Ovary (tissue), 9 donors: ENCODE data around the gene IRF9. TPM values are rescaled to one million over a fixed set of nuclear protein-coding genes. Genes with fewer than 3 reads are reported as not detected.
A peak's percentile ranks its signal among the peaks of the same experiment; 100 is the strongest.

ENCODE experiments used
- DNase-seq, 5 donors: peaks; one replicate each; pipeline ENCODE4 v3.0.0-alpha.2; 2019 to 2020
- H3K27ac ChIP-seq, 2 donors: fragments of 200-600 bp; one replicate each; pipeline versions ENCODE4 v1.5.1 to v1.8.0; 2019 to 2022
- H3K27me3 ChIP-seq: fragments of 200-600 bp; one replicate; pipeline ENCODE4 v1.8.0; 2022
- H3K36me3 ChIP-seq: fragments of 200-600 bp; sonication (generic); one replicate; pipeline ENCODE4 v1.5.1; 2019
- H3K4me1 ChIP-seq: one replicate; pipeline ENCODE4 v1.8.1; 2013; ENCODE audit warnings: mild to moderate bottlenecking, moderate library complexity; ENCODE audit not compliant: insufficient read depth
- H3K4me3 ChIP-seq: fragments of 200-600 bp; sonication (generic); one replicate; pipeline ENCODE4 v1.5.1; 2017
- H3K9me3 ChIP-seq, 2 donors: fragments of 200-600 bp in 1 of 2; sonication (generic) in 1 of 2; one replicate each; pipeline versions ENCODE4 v1.5.1 to v1.8.1; 2013 to 2019; ENCODE audit warnings: mild to moderate bottlenecking in 1 of 2, moderate library complexity in 1 of 2
- CTCF ChIP-seq, 3 donors: fragments of 450-650 bp in 2 of 3; fragments of 200-600 bp in 1 of 3; IDR thresholded peaks; one replicate each; pipeline versions ENCODE4 v1.5.1 to v1.8.0; 2016 to 2022; ENCODE audit warnings: antibody characterized with exemption in 3 of 3, mild to moderate bottlenecking in 1 of 3
- EP300 ChIP-seq: sonication (generic); formaldehyde crosslinking; IDR thresholded peaks from one replicate; pipeline ENCODE4 v1.6.1; 2017; ENCODE audit warnings: antibody characterized with exemption
- POLR2A ChIP-seq: fragments of 450-650 bp; IDR thresholded peaks from one replicate; pipeline ENCODE4 v1.6.1; 2017; ENCODE audit warnings: antibody characterized with exemption, mild to moderate bottlenecking, moderate library complexity
- WGBS, 3 donors: extraction: QIAGEN DNeasy Blood & Tissue Kit in 1 of 3; methylation state at CpG; one replicate each; pipeline versions ENCODE4 v1.1.5 to v1.1.7; 2013 to 2017; 5-methylcytosine and 5-hydroxymethylcytosine counted together
- intact Hi-C, 4 donors: fragments of 100-400 bp; cut with DNase I; formaldehyde crosslinking; loops; one replicate each; pipeline versions ENCODE4 v1.11.0 to v1.15.1; 2022 to 2023
- polyA plus RNA-seq, 2 donors: library from polyadenylated mRNA; stranded (reverse); fragments of 200-250 nt in 1 of 2; fragments of 350-450 nt in 1 of 2; fragmentation: Illumina TruSeq in 1 of 2; extraction: RNeasy Lipid Tissue Mini Kit (QIAGEN cat#74804) in 1 of 2; gene quantifications; one replicate each; pipeline ENCODE4 v1.2.3, GENCODE V29; 2013 to 2014
- total RNA-seq, 7 donors: library from RNA; depleted of rRNA in 2 of 7; stranded (reverse); fragments of >200 nt in 2 of 7; fragmentation: NEBNext Ultra II Directional in 3 of 7; extraction: Animal tissue kit (Norgen Biotek cat#: 25700) in 3 of 7; gene quantifications; one replicate each; pipeline versions ENCODE4 v1.1.0 to v1.2.4, GENCODE V29; 2016 to 2023
- donor health status: DM: no; HTN: no; CAD: no; lungs with moderate emphysema.
- donor health status: DM: no; HTN: no; CAD: no.
- donor health status: Bipolar disorder and iron deficiency.
- donor health status: DM: yes; HTN: yes; CAD: no.
- donor health status: DM: no; HTN: no; CAD: no.
- donor health status: DM: yes; HTN: yes; CAD: no.

IRF9 gene
- total and polyA plus RNA-seq, 9 donors, result 31.6 to 212 (median 80.4) TPM

- peaks cover 4% of the 10 kb centered on the region for H3K4me1 ChIP-seq
- H3K9me3 ChIP-seq, result no peaks in the 10 kb centered on the region
- TF ChIP-seq CTCF (IDR thresholded peaks at IDR 0.05), result no peak
- TF ChIP-seq EP300, result no peak
- no peak for TF ChIP-seq POLR2A
- H3K36me3 ChIP-seq, result no peaks in the 10 kb centered on the region
- H3K4me3 ChIP-seq, result peak overlapping the region; percentile 97
- H3K27ac ChIP-seq, result peak overlapping the region; percentile 80 to 99
- 41 to 51% (median 45%) methylated on average over 8 of the region's 8 CpGs for WGBS, 3 donors
- no peaks in the 10 kb centered on the region for H3K27me3 ChIP-seq
- intact Hi-C loops, result no loop called here
- DNase-seq, result no peak
Observed at GRCh38 chr14:24194873-24195185, 33.8 kb downstream of the IRF9 start.

GRCh38 chr14:24195186-24196070 is 34.4 kb downstream of the IRF9 start, which contains the start of gene TM9SF1:
Gene TM9SF1 (minus strand): TSS chr14:24195441. CDS start chr14:24195019, 422 bp downstream.
- H3K4me1 ChIP-seq, result peaks cover 4% of the 10 kb centered on the region
- no peaks in the 10 kb centered on the region for H3K9me3 ChIP-seq
- 0 to 1% (median 1%) methylated on average over 51 to 89 of the region's 89 CpGs for WGBS, 3 donors
- H3K27me3 ChIP-seq, result no peaks in the 10 kb centered on the region
- peak; percentile 86 to 94 (median 89) for DNase-seq
- TF ChIP-seq CTCF (IDR thresholded peaks at IDR 0.05) (peak in 1 of 3 donors; percentile 10), POLR2A (peak; percentile 69), EP300 (no peak)
- intact Hi-C loops, result no loop called here
- H3K27ac ChIP-seq, result peak within 1 kb of the TSS; percentile 80 to 99
- no peaks in the 10 kb centered on the region for H3K36me3 ChIP-seq
- H3K4me3 ChIP-seq, result peak within 1 kb of the TSS; percentile 97

GRCh38 chr14:24196071-24197055 is 35.3 kb downstream of the IRF9 start:
- Histone ChIP-seq H3K9me3 (no peaks in the 10 kb centered on the region), H3K4me1 (peaks cover 4% of the 10 kb centered on the region), H3K27ac (peak overlapping the region; percentile 80 to 99), H3K27me3 (no peaks in the 10 kb centered on the region), H3K4me3 (peak overlapping the region; percentile 97), H3K36me3 (no peaks in the 10 kb centered on the region)
- TF ChIP-seq CTCF (IDR thresholded peaks at IDR 0.05), result no peak
- TF ChIP-seq POLR2A, result no peak
- no peak for TF ChIP-seq EP300
- WGBS, 3 donors, result 32 to 35% (median 32%) methylated on average over 33 of the region's 33 CpGs
- intact Hi-C loops, result no loop called here
- DNase-seq, result peak in 1 of 5 donors; percentile 36

- intact Hi-C loops, result no loop called here
- no peak for TF ChIP-seq EP300
- H3K9me3 ChIP-seq, result no peaks in the 10 kb centered on the region
Observed at GRCh38 chr14:24197056-24197450, 36.0 kb downstream of the IRF9 start.

More at GRCh38 chr14:24197056-24197450, 36.0 kb downstream of the IRF9 start:
- 86 to 94% (median 92%) methylated on average over 2 of the region's 2 CpGs for WGBS, 3 donors
- Histone ChIP-seq H3K27ac (no peak overlapping the region), H3K4me3 (no peak overlapping the region), H3K27me3 (no peaks in the 10 kb centered on the region), H3K36me3 (no peaks in the 10 kb centered on the region), H3K4me1 (peaks cover 4% of the 10 kb centered on the region)
- no peak for DNase-seq
